ENCODE results near the gene UNK.

- no peak for TF ChIP-seq CSRNP3 (CRISPR knock-in tag; IDR thresholded peaks at IDR 0.05)
- TF ChIP-seq ZFP3 (CRISPR knock-in tag; IDR thresholded peaks at IDR 0.05): no peak
- no peak for TF ChIP-seq GLIS3 (CRISPR knock-in tag; IDR thresholded peaks at IDR 0.05)
- no peak for TF ChIP-seq RARB (CRISPR knock-in tag; IDR thresholded peaks at IDR 0.05)
- TF ChIP-seq PATZ1 (CRISPR knock-in tag; IDR thresholded peaks at IDR 0.05; ENCODE audit: borderline replicate concordance): no peak
- TF ChIP-seq ZC3H10 (CRISPR knock-in tag; IDR thresholded peaks at IDR 0.05): no peak
- no peak for TF ChIP-seq ZNF565 (CRISPR knock-in tag; conservative IDR thresholded peaks at IDR 0.05; ENCODE audit: low read depth)
- no peak for TF ChIP-seq ZNF8 (CRISPR knock-in tag; IDR thresholded peaks at IDR 0.05)
- TF ChIP-seq TSHZ2 (CRISPR knock-in tag; IDR thresholded peaks at IDR 0.05): no peak
- no peak for TF ChIP-seq TOX (CRISPR knock-in tag; IDR thresholded peaks at IDR 0.05; ENCODE audit: borderline replicate concordance)
- TF ChIP-seq CSDC2 (CRISPR knock-in tag; IDR thresholded peaks at IDR 0.05): no peak
- no peak for TF ChIP-seq BACH2 (CRISPR knock-in tag; IDR thresholded peaks at IDR 0.05; ENCODE audit: borderline replicate concordance)
Observed at GRCh38 chr17:75759457-75759856, 25.1 kb upstream of the UNK start.

Measured in SK-N-SH treated with all-trans-retinoic acid at 6 μM for 48 hours (cell line).